ENCODE measurements around the gene C1orf141.

GRCh38 chr1:67051196-67051595 lies 83.6 kb downstream of the C1orf141 start:
- no peak for TF ChIP-seq CTCF (IDR thresholded peaks at IDR 0.05)
- TF ChIP-seq ZFX (IDR thresholded peaks at IDR 0.05; ENCODE audit: borderline replicate concordance), result no peak

All from 22Rv1 (cell line).